Testis (tissue), 3 donors: ENCODE results near the gene RAB6B. TPM values are rescaled to one million over a fixed set of nuclear protein-coding genes. Genes with fewer than 3 reads are reported as not detected.

Source experiments
- DNase-seq: peaks from one replicate; pipeline ENCODE4 v3.0.0-alpha.2; 2019
- H3K27ac ChIP-seq, 2 donors: fragments of 200-600 bp; sonication (generic); one replicate each; pipeline ENCODE4 v1.5.1; 2019
- H3K27me3 ChIP-seq: fragments of 200-600 bp; sonication (generic); one replicate; pipeline ENCODE4 v1.5.1; 2019
- H3K36me3 ChIP-seq: fragments of 200-600 bp; sonication (generic); one replicate; pipeline ENCODE4 v1.5.1; 2017; ENCODE audit warnings: low read depth; ENCODE audit errors: missing control alignments
- H3K4me1 ChIP-seq: fragments of 200-600 bp; sonication (generic); one replicate; pipeline ENCODE4 v1.5.1; 2019
- H3K4me3 ChIP-seq, 2 donors: fragments of 200-600 bp; sonication (generic); one replicate each; pipeline ENCODE4 v1.5.1; 2017 to 2019
- H3K9me3 ChIP-seq: fragments of 200-600 bp; sonication (generic); one replicate; pipeline ENCODE4 v1.5.1; 2017
- CTCF ChIP-seq, 3 experiments: fragments of 450-650 bp in 2 of 3; fragments of 200-600 bp in 1 of 3; sonication (generic) in 1 of 3; IDR thresholded peaks; one replicate each; pipeline ENCODE4 v1.5.1; 2016 to 2019; ENCODE audit warnings: antibody characterized with exemption in 3 of 3, mild to moderate bottlenecking in 2 of 3, moderate library complexity in 1 of 3
- POLR2A ChIP-seq: fragments of 450-650 bp; IDR thresholded peaks from one replicate; pipeline ENCODE4 v1.6.1; 2017; ENCODE audit warnings: antibody characterized with exemption, mild to moderate bottlenecking, moderate library complexity
- WGBS, 2 donors: methylation state at CpG; one replicate each; pipeline ENCODE4 v1.1.5; 2018; 5-methylcytosine and 5-hydroxymethylcytosine counted together
- intact Hi-C: fragments of 100-400 bp; cut with DNase I; formaldehyde crosslinking; loops from one replicate; pipeline ENCODE4 v1.15.1; 2023; ENCODE audit warnings: low total_unique reads
- polyA plus RNA-seq: library from polyadenylated mRNA; stranded (reverse); fragments of 350-450 nt; fragmentation: Illumina TruSeq; extraction: RNeasy Lipid Tissue Mini Kit (QIAGEN cat#74804); gene quantifications from one replicate; pipeline ENCODE4 v1.2.3, GENCODE V29; 2014; ENCODE audit warnings: low read depth, low replicate concordance; ENCODE audit not compliant: insufficient read depth
- total RNA-seq, 2 donors: library from RNA; depleted of rRNA; stranded (reverse); fragments of >200 nt; gene quantifications; one replicate each; pipeline ENCODE4 v1.2.3, GENCODE V29; 2016

The RAB6B gene
- total and polyA plus RNA-seq, 3 donors from 2014 or later, result 5.1 to 8.6 (median 7.0) TPM

DNA sequence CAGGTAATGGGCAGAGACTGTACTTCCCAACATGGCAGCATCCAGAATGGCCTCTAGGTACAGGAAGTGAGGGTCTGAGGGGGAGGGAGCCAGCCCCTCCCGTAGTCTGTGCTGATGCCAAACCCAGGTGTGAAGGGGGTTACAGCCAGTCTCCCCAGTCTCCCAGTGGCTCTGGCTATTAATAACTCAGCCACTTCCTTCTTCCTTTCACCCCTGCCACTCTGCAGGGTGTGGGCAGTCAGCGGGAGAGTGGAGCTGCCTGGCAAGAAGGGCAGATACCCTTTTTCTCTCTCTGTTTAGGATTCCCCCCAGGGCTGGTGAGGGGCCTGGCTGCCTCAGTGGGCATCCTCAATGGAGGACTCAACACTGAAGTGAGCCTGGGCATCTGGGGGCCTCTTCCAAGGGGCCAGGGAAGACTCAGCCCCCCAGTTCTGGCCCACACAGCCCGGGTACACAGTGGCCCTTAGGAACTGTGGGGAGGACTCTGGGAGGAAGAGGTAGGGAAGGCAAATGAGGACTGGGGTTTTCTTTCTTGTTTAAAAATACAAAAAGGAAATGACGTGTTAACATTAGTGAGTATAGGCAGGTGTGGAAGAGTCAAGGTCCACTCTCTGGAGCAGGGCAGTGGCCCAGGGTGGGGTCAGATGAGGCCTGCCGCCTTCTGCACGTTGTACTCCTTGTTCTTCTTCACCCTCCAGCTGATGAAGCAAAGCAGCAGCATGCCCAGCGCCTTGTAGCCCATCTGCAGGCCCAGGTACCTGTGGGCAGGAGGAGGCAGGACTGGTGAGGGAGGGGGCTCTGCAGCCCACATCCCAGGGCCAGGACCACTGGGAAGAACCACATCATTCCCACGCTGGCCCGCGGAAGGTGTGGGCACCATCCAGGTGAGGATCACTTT is 38.6 kb upstream of the RAB6B start:
- WGBS, 2 donors, result 83 to 96% methylated on average over 5 to 10 of the region's 10 CpGs
- intact Hi-C loops, result loop anchor here (5.0 kb wide), 1 partner anchor 278 kb away; no protein-coding TSS in a partner anchor
- no peak for DNase-seq

GRCh38 chr3:133933097-133934024 is 37.7 kb upstream of the RAB6B start:
- no peaks in the 10 kb centered on the region for H3K27me3 ChIP-seq
- no peaks in the 10 kb centered on the region for H3K9me3 ChIP-seq
- H3K4me3 ChIP-seq, result no peak overlapping the region
- intact Hi-C loops, result loop anchor here (5.0 kb wide), 1 partner anchor 279 kb away; no protein-coding TSS in a partner anchor
- DNase-seq, result no peak
- no peaks in the 10 kb centered on the region for H3K36me3 ChIP-seq
- WGBS, 2 donors, result 91 to 94% methylated on average over 9 of the region's 9 CpGs
- H3K27ac ChIP-seq, result no peak overlapping the region
- TF ChIP-seq CTCF (IDR thresholded peaks at IDR 0.05), result no peak
- TF ChIP-seq POLR2A, result no peak
- H3K4me1 ChIP-seq, result no peaks in the 10 kb centered on the region

More for the DNA sequence above, 38.6 kb upstream of the RAB6B start:
- no peak for TF ChIP-seq CTCF (IDR thresholded peaks at IDR 0.05)
- no peak for TF ChIP-seq POLR2A
- H3K4me3 ChIP-seq, result no peak overlapping the region
- H3K36me3 ChIP-seq, result no peaks in the 10 kb centered on the region
- no peaks in the 10 kb centered on the region for H3K27me3 ChIP-seq
- H3K9me3 ChIP-seq, result no peaks in the 10 kb centered on the region
- H3K27ac ChIP-seq, result no peak overlapping the region
- no peaks in the 10 kb centered on the region for H3K4me1 ChIP-seq

- Histone ChIP-seq H3K4me3 (no peak overlapping the region), H3K9me3 (no peaks in the 10 kb centered on the region), H3K27me3 (no peaks in the 10 kb centered on the region), H3K36me3 (no peaks in the 10 kb centered on the region), H3K27ac (no peak overlapping the region), H3K4me1 (peaks cover 2% of the 10 kb centered on the region)
- TF ChIP-seq POLR2A (no peak), CTCF (IDR thresholded peaks at IDR 0.05) (no peak)
- intact Hi-C loops, result loop anchor here (5.0 kb wide), 1 partner anchor 280 kb away; no protein-coding TSS in a partner anchor
- no peak for DNase-seq
- 97% methylated on average over 6 of the region's 6 CpGs for WGBS, 2 donors
These were observed 36.3 kb upstream of the RAB6B start for GRCh38 chr3:133932009-133932408.

DNA sequence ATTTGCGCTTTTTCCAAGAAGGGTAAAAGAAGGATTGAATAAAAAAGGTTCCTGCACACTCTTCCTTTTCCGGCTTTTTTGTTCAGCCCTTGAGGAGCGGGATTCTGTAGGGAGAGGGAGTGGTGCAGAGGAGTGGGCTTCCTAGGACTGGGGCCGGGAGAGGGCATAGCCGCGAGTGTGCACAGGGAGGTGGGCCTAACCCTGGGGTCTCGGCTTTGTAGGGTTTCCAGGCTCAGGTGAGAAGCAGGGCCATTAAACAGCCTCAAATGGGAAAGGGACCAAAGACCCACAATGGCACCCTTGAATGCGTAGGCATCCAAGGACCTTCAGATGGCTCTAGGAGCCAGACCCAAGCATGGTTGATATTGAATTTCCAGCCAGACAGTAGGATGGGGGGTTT is 35.4 kb upstream of the RAB6B start:
- H3K9me3 ChIP-seq, result no peaks in the 10 kb centered on the region
- 94 to 98% methylated on average over 8 of the region's 8 CpGs for WGBS, 2 donors
- no peak for DNase-seq

More for the DNA sequence above, 35.4 kb upstream of the RAB6B start:
- TF ChIP-seq CTCF (IDR thresholded peaks at IDR 0.05), result no peak
- no peak for TF ChIP-seq POLR2A
- Histone ChIP-seq H3K27me3 (no peaks in the 10 kb centered on the region), H3K36me3 (no peaks in the 10 kb centered on the region), H3K4me3 (no peak overlapping the region), H3K27ac (no peak overlapping the region), H3K4me1 (peaks cover 3% of the 10 kb centered on the region)
- intact Hi-C loops, result loop anchor here (5.0 kb wide), 1 partner anchor 281 kb away; no protein-coding TSS in a partner anchor
